Naive thymus-derived CD8-positive, alpha-beta T cell (primary cell): Measurements from ENCODE around the gene FANCC. TPM values are rescaled to one million over a fixed set of nuclear protein-coding genes. Genes with fewer than 3 reads are reported as not detected.

Experiments
- ATAC-seq, 2 donors: fragments of 150-1000 bp; cut with Tn5 transposase in 1 of 2; sonication (Bioruptor Pico), chemical (Tn5 transposase) in 1 of 2; 1 replicate in 1 of 2; 2 replicates in 1 of 2; pipeline ENCODE4 v1.10.0; 2021; ENCODE audit warnings: mild to moderate bottlenecking in 2 of 2, moderate library complexity in 2 of 2
- POLR2A ChIA-PET: fragments of 350-600 bp; sonication (Branson Sonifier 250); formaldehyde crosslinking; loops from one replicate; lab custom pipeline; 2021; ENCODE audit warnings: antibody characterized with exemption; lab: Charles Lee
- DNase-seq, 10 donors: peaks; one replicate each; pipeline versions ENCODE4 v3.0.0 to v3.0.0-alpha.2; 2020 to 2022
- H3K27ac Mint-ChIP-seq, 10 donors: one replicate each; pipeline ENCODE4 v1.8.0; 2020 to 2022; ENCODE audit warnings: mild to moderate bottlenecking in 10 of 10, mixed read lengths in 10 of 10, moderate library complexity in 4 of 10, inconsistent platforms in 1 of 10
- H3K27me3 Mint-ChIP-seq, 5 donors: one replicate each; pipeline ENCODE4 v1.8.0; 2021 to 2022; ENCODE audit warnings: mixed read lengths in 5 of 5
- H3K36me3 Mint-ChIP-seq, 3 donors: one replicate each; pipeline ENCODE4 v1.8.0; 2020 to 2022; ENCODE audit warnings: mixed read lengths in 3 of 3, mild to moderate bottlenecking in 2 of 3, inconsistent platforms in 1 of 3
- H3K4me1 Mint-ChIP-seq, 4 donors: one replicate each; pipeline ENCODE4 v1.8.0; 2021 to 2022; ENCODE audit warnings: mixed read lengths in 4 of 4
- H3K4me3 Mint-ChIP-seq, 10 donors: one replicate each; pipeline ENCODE4 v1.8.0; 2020 to 2022; ENCODE audit warnings: mild to moderate bottlenecking in 10 of 10, mixed read lengths in 10 of 10, moderate library complexity in 6 of 10, inconsistent platforms in 1 of 10
- H3K9me3 Mint-ChIP-seq, 9 donors: one replicate each; pipeline ENCODE4 v1.8.0; 2020 to 2022; ENCODE audit warnings: mixed read lengths in 9 of 9, mild to moderate bottlenecking in 3 of 9, inconsistent platforms in 1 of 9, moderate library complexity in 1 of 9
- polyA plus RNA-seq, 3 donors: library from polyadenylated mRNA; unstranded; fragments of 300-500 nt; fragmentation: Illumina TruSeq; gene quantifications; one replicate each; pipeline ENCODE4 v1.2.3, GENCODE V29; 2021
- total RNA-seq, 8 experiments: library from RNA in 2 of 8; stranded (reverse) in 2 of 8; gene quantifications; one replicate each; pipeline ENCODE4 v1.2.3 and lab custom pipeline; 2021 to 2026

The FANCC gene
- total and polyA plus RNA-seq, 5 experiments from 2014 or later = 3.3 to 8.0 (median 5.8) TPM

DNA sequence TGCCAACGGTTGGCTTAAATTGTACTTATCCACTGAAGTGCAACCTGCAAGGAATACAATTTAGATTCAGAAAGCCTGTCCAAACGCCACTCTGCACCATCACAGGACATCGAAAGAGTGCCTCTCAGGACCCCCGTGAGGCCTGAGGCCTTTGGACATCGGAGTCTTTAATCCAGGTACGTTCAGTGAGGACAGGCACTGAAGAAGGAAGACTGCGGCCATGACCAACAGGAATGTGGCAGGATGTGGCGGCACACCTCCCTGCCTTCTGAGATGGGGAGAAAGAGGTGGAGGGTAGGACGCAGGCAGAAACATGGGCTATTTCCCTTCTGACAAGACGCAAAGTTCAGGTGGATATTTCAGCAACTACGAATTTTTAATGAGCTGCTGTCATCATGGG lies 205.8 kb downstream of the FANCC start:
- ATAC-seq = no peak
- Mint-ChIP-seq H3K9me3 (no peaks in the 10 kb centered on the region), H3K27me3 (no peaks in the 10 kb centered on the region), H3K27ac (peak overlapping the region in 1 of 10 donors; percentile 61), H3K4me1 (no peaks in the 10 kb centered on the region), H3K4me3 (no peak overlapping the region), H3K36me3 (peaks cover 0 to 13% (median 0%) of the 10 kb centered on the region in 3 donors)
- DNase-seq = no peak
- POLR2A ChIA-PET = no interaction called here

GRCh38 chr9:95110921-95111525 lies 206.5 kb downstream of the FANCC start:
- peaks cover 0 to 14% (median 0%) of the 10 kb centered on the region in 3 donors for H3K36me3 Mint-ChIP-seq
- DNase-seq = no peak
- POLR2A ChIA-PET = no interaction called here
- no peak overlapping the region for H3K4me3 Mint-ChIP-seq
- no peak overlapping the region for H3K27ac Mint-ChIP-seq
- ATAC-seq = no peak
- H3K27me3 Mint-ChIP-seq = no peaks in the 10 kb centered on the region
- peaks cover 0 to 1% (median 0%) of the 10 kb centered on the region in 4 donors for H3K4me1 Mint-ChIP-seq
- no peaks in the 10 kb centered on the region for H3K9me3 Mint-ChIP-seq

DNA sequence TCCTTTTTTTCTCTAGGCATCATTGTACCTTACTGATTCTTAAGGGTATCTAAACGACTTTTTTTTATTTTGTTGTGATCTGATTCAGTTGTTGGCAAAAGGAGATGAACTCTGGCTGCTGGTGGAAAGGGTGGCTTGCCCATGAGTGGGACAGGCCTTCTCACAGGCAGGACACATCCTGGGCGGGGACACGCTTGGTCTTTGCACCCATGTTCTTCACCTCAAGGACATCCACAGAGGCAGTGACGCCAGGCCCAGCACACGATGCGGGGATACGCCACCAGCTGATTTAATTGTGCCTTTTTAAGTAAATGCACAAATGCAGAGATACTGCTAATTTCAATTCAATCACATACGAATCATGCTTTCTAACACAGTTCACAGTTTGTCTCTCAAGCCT lies 208.1 kb downstream of the FANCC start:
- Mint-ChIP-seq H3K4me1 (peaks cover 0 to 2% (median 0%) of the 10 kb centered on the region in 4 donors), H3K27me3 (no peaks in the 10 kb centered on the region), H3K4me3 (no peak overlapping the region), H3K27ac (peak overlapping the region in 1 of 10 donors; percentile 57), H3K36me3 (peaks cover 2 to 20% (median 4%) of the 10 kb centered on the region in 3 donors), H3K9me3 (no peaks in the 10 kb centered on the region)
- POLR2A ChIA-PET = no interaction called here
- ATAC-seq = no peak
- no peak for DNase-seq

DNA sequence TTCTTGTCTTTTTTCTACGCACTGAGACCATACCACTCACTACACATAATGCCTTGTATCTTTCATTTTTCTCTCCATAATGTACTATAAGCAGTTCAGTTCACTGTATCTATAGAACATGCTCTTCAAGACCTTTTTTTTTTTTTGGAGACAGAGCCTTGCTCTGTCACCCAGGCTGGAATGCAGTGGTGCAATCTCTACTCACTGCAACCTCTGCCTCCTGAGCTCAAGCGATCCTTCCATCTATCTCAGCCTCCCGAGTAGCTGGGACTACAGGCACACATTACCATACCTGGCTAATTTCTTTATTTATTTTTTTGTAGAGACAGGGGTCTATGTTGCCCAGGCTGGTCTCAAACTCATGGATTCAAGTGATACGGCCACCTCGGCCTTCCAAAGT lies 208.7 kb downstream of the FANCC start:
- Mint-ChIP-seq H3K27ac (peak overlapping the region in 1 of 10 donors; percentile 52), H3K27me3 (no peaks in the 10 kb centered on the region), H3K4me1 (peaks cover 0 to 2% (median 0%) of the 10 kb centered on the region in 4 donors), H3K36me3 (peaks cover 2 to 14% (median 4%) of the 10 kb centered on the region in 3 donors), H3K9me3 (no peaks in the 10 kb centered on the region), H3K4me3 (no peak overlapping the region)
- ATAC-seq = no peak
- no peak for DNase-seq
- POLR2A ChIA-PET = interaction anchor here (0.5 kb wide), 1 partner anchor 481 kb away, joined by 4 read pairs; no protein-coding TSS in a partner anchor

- H3K9me3 Mint-ChIP-seq = no peaks in the 10 kb centered on the region
- DNase-seq = no peak
- no peaks in the 10 kb centered on the region for H3K27me3 Mint-ChIP-seq
- H3K36me3 Mint-ChIP-seq = peaks cover 2 to 12% (median 4%) of the 10 kb centered on the region in 3 donors
- POLR2A ChIA-PET = no interaction called here
- no peak for ATAC-seq
- H3K4me3 Mint-ChIP-seq = no peak overlapping the region
- peaks cover 0 to 2% (median 0%) of the 10 kb centered on the region in 4 donors for H3K4me1 Mint-ChIP-seq
- H3K27ac Mint-ChIP-seq = no peak overlapping the region
Measured at GRCh38 chr9:95107976-95108375, 209.5 kb downstream of the FANCC start.

- POLR2A ChIA-PET = no interaction called here
- peaks cover 0 to 2% (median 0%) of the 10 kb centered on the region in 4 donors for H3K4me1 Mint-ChIP-seq
Measured at GRCh38 chr9:95107001-95107749, 210.3 kb downstream of the FANCC start.

GRCh38 chr9:95105519-95106287 lies 211.8 kb downstream of the FANCC start:
- H3K27ac Mint-ChIP-seq = no peak overlapping the region
- POLR2A ChIA-PET = no interaction called here
- H3K9me3 Mint-ChIP-seq = no peaks in the 10 kb centered on the region
- peaks cover 0 to 2% (median 0%) of the 10 kb centered on the region in 4 donors for H3K4me1 Mint-ChIP-seq
- no peak for DNase-seq
- H3K27me3 Mint-ChIP-seq = no peaks in the 10 kb centered on the region
- no peak overlapping the region for H3K4me3 Mint-ChIP-seq
- ATAC-seq = no peak
- H3K36me3 Mint-ChIP-seq = peaks cover 2 to 15% (median 4%) of the 10 kb centered on the region in 3 donors

More at GRCh38 chr9:95107001-95107749, 210.3 kb downstream of the FANCC start:
- DNase-seq (no peak), ATAC-seq (no peak)
- Mint-ChIP-seq H3K36me3 (peaks cover 2 to 12% (median 4%) of the 10 kb centered on the region in 3 donors), H3K27me3 (no peaks in the 10 kb centered on the region), H3K9me3 (no peaks in the 10 kb centered on the region), H3K4me3 (no peak overlapping the region), H3K27ac (peak overlapping the region in 1 of 10 donors; percentile 59)

DNA sequence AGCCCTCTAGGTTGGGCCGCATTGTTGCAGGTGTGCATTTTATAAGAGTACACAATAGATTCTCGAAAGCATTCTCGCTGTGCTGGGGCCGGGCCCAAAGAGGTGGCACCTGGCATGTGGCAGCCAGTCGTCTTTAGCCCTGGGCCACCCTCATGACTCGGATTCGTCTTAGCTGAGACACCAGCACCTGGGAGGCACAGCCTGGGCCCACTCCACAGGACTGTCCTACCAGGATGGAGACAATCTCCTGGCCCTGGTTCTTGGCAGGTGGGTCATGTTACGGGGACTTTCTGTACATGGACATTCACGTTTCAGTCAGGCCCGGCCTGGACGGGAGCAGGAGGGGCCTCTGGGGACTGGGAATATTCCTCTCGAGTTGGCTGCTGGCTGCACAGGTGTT lies 212.5 kb downstream of the FANCC start:
- Mint-ChIP-seq H3K27me3 (no peaks in the 10 kb centered on the region), H3K4me1 (peaks cover 0 to 2% (median 0%) of the 10 kb centered on the region in 4 donors), H3K36me3 (peaks cover 2 to 17% (median 4%) of the 10 kb centered on the region in 3 donors), H3K9me3 (no peaks in the 10 kb centered on the region), H3K4me3 (no peak overlapping the region), H3K27ac (no peak overlapping the region)
- ATAC-seq (no peak), DNase-seq (no peak)
- POLR2A ChIA-PET = no interaction called here

DNA sequence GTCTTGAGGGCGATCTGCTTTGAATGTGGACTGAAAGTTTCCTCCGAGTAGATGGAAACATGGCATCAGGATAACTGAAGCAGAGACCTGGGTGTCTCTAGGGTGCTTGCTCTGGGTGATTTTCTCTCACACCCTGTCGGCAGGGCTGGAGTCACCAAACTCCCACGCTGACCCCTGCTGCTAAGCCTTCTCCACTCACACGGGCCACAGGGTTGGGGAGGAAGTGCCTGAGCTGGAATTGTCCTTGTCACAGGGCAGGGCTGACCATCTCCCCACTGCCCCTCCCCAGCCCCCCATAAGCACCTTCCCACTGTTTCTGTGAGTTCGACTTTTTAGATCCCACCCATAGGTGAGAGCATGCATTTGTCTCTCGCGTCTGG lies 212.9 kb downstream of the FANCC start:
- ATAC-seq (no peak), DNase-seq (no peak)
- Mint-ChIP-seq H3K27me3 (no peaks in the 10 kb centered on the region), H3K4me1 (peaks cover 0 to 2% (median 0%) of the 10 kb centered on the region in 4 donors), H3K27ac (no peak overlapping the region), H3K9me3 (no peaks in the 10 kb centered on the region), H3K36me3 (peaks cover 2 to 20% (median 4%) of the 10 kb centered on the region in 3 donors), H3K4me3 (no peak overlapping the region)
- POLR2A ChIA-PET = no interaction called here

DNA sequence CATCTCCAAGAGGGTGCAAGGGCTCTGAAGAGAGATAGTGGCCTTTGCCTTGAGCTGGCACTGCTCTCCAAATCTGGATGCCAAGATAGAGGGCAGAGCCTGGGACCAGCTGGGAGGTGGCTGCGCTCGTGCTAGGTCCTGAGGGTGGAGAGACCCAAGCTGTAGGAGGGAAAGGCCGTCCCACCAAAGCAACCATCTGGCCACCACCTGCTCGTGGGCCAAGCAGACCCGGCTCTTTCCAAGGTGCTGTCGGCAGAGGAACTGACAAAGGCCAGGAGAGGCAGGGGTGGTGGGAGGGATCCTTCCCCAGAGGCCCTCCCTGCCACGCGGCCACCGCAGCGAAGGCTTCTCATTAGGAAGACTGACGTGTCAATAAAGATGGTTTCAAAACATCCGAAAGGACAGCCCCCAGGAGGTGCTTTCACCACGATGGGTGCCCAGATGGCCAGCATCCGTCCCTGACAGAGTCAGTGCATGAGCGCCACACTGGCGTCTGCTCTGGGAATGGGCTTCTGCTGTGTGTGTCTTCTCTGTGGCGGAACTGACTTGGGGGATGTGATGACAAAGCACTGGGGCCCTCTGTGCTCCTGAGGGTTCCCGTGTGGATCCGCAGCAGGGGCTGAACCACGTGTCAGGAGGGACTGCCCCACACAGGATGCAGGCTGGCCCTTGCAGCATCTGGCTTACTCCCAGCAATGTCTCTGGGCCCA lies 213.5 kb downstream of the FANCC start:
- DNase-seq (no peak), ATAC-seq (no peak)
- Mint-ChIP-seq H3K36me3 (peaks cover 2 to 20% (median 4%) of the 10 kb centered on the region in 3 donors), H3K9me3 (no peaks in the 10 kb centered on the region), H3K4me3 (no peak overlapping the region), H3K27me3 (no peaks in the 10 kb centered on the region), H3K4me1 (peaks cover 0 to 2% (median 0%) of the 10 kb centered on the region in 4 donors), H3K27ac (no peak overlapping the region)
- POLR2A ChIA-PET = no interaction called here

- H3K4me1 Mint-ChIP-seq = peaks cover 0 to 2% (median 0%) of the 10 kb centered on the region in 4 donors
- peaks cover 2 to 20% (median 4%) of the 10 kb centered on the region in 3 donors for H3K36me3 Mint-ChIP-seq
- DNase-seq (peak in 1 of 10 donors; percentile 30), ATAC-seq (no peak)
- H3K9me3 Mint-ChIP-seq = no peaks in the 10 kb centered on the region
- no peaks in the 10 kb centered on the region for H3K27me3 Mint-ChIP-seq
- H3K4me3 Mint-ChIP-seq = no peak overlapping the region
- H3K27ac Mint-ChIP-seq = peak overlapping the region in 1 of 10 donors; percentile 71
- POLR2A ChIA-PET = no interaction called here
Measured at GRCh38 chr9:95103281-95103771, 214.2 kb downstream of the FANCC start.

- H3K36me3 Mint-ChIP-seq = peaks cover 2 to 20% (median 4%) of the 10 kb centered on the region in 3 donors
- DNase-seq (peak in 1 of 10 donors; percentile 22), ATAC-seq (no peak)
- H3K4me3 Mint-ChIP-seq = no peak overlapping the region
- no peaks in the 10 kb centered on the region for H3K27me3 Mint-ChIP-seq
- H3K27ac Mint-ChIP-seq = no peak overlapping the region
- POLR2A ChIA-PET = no interaction called here
- peaks cover 0 to 2% (median 0%) of the 10 kb centered on the region in 4 donors for H3K4me1 Mint-ChIP-seq
- H3K9me3 Mint-ChIP-seq = no peaks in the 10 kb centered on the region
Measured at GRCh38 chr9:95102572-95102971, 214.9 kb downstream of the FANCC start.
